Hepatocyte (in vitro differentiated cells): ENCODE data around the gene CLEC16A. TPM values are rescaled to one million over a fixed set of nuclear protein-coding genes. Genes with fewer than 3 reads are reported as not detected.

ENCODE experiments used
- DNase-seq: peaks from one replicate; pipeline ENCODE4 v3.0.0-alpha.2; 2016; ENCODE audit warnings: low spot score
- H2AFZ ChIP-seq: fragments of 200-600 bp; sonication (generic); 2 replicates; pipeline ENCODE4 v1.6.0; 2016; ENCODE audit warnings: antibody characterized with exemption, mild to moderate bottlenecking
- H3K27ac ChIP-seq: fragments of 200-600 bp; sonication (generic); 2 replicates; pipeline ENCODE4 v1.5.1; 2016; ENCODE audit warnings: mild to moderate bottlenecking
- H3K27me3 ChIP-seq: fragments of 200-600 bp; sonication (generic); 2 replicates; pipeline ENCODE4 v1.6.1; 2016
- H3K36me3 ChIP-seq: fragments of 200-600 bp; sonication (generic); replicated peaks from 2 replicates; pipeline ENCODE4 v1.5.1; 2016; ENCODE audit warnings: low read depth; ENCODE audit not compliant: insufficient read depth
- H3K4me1 ChIP-seq: fragments of 200-600 bp; sonication (generic); 2 replicates; pipeline ENCODE4 v1.5.1; 2016; ENCODE audit warnings: mild to moderate bottlenecking, moderate library complexity; ENCODE audit not compliant: insufficient read depth
- H3K4me2 ChIP-seq: fragments of 200-600 bp; sonication (generic); 2 replicates; pipeline ENCODE4 v1.6.0; 2016
- H3K4me3 ChIP-seq: fragments of 200-600 bp; sonication (generic); 2 replicates; pipeline ENCODE4 v1.5.1; 2016; ENCODE audit warnings: mild to moderate bottlenecking
- H3K79me2 ChIP-seq: fragments of 200-600 bp; sonication (generic); 2 replicates; pipeline ENCODE4 v1.6.0; 2017; ENCODE audit warnings: mild to moderate bottlenecking
- H3K9me2 ChIP-seq: fragments of 200-600 bp; sonication (generic); replicated peaks from 2 replicates; pipeline ENCODE4 v1.6.0; 2017; ENCODE audit warnings: mild to moderate bottlenecking; ENCODE audit not compliant: insufficient read depth
- H3K9me3 ChIP-seq: fragments of 200-600 bp; sonication (generic); 2 replicates; pipeline ENCODE4 v1.5.1; 2016; ENCODE audit warnings: low read depth, mild to moderate bottlenecking
- H4K20me1 ChIP-seq: fragments of 200-600 bp; sonication (generic); 2 replicates; pipeline ENCODE4 v1.6.0; 2016; ENCODE audit warnings: mild to moderate bottlenecking; ENCODE audit not compliant: insufficient read depth, poor library complexity, severe bottlenecking
- EZH2 ChIP-seq: fragments of 200-600 bp; sonication (generic); IDR thresholded peaks from 2 replicates; pipeline ENCODE4 v1.6.1; 2016; ENCODE audit warnings: antibody characterized with exemption, mild to moderate bottlenecking, borderline replicate concordance
- EZH2phosphoT487 ChIP-seq: fragments of 200-600 bp; sonication (generic); IDR thresholded peaks from one replicate; pipeline ENCODE4 v1.6.1; 2018; ENCODE audit warnings: antibody characterized with exemption, mild to moderate bottlenecking, low read depth, moderate library complexity; ENCODE audit not compliant: unreplicated experiment, severe bottlenecking
- WGBS: methylation state at CpG from one replicate; pipeline ENCODE4 v1.1.6; 2016; ENCODE audit warnings: low lambda C conversion rate; ENCODE audit errors: missing lambda C conversion rate; 5-methylcytosine and 5-hydroxymethylcytosine counted together
- polyA plus RNA-seq: library from polyadenylated mRNA; unstranded; fragments of >200 nt; fragmentation: Nextera tagmentation; extraction: Ambion mirVana; gene quantifications from 2 replicates; pipeline ENCODE4 v1.2.1, GENCODE V29; 2016
- total RNA-seq: library from RNA; depleted of rRNA; stranded (reverse); fragments of >200 nt; gene quantifications from 2 replicates; pipeline ENCODE4 v1.2.3, GENCODE V29; 2014
- TF ChIP-seq, protein P1 (sequence below): fragments of 200-600 bp; sonication (generic); IDR thresholded peaks from 2 replicates; pipeline ENCODE4 v1.5.1; 2016; ENCODE audit warnings: antibody characterized with exemption, mild to moderate bottlenecking; ENCODE audit not compliant: poor library complexity

CLEC16A gene
- total and polyA plus RNA-seq, 2 experiments from 2014 or later = 22.3 to 22.6 TPM

DNA sequence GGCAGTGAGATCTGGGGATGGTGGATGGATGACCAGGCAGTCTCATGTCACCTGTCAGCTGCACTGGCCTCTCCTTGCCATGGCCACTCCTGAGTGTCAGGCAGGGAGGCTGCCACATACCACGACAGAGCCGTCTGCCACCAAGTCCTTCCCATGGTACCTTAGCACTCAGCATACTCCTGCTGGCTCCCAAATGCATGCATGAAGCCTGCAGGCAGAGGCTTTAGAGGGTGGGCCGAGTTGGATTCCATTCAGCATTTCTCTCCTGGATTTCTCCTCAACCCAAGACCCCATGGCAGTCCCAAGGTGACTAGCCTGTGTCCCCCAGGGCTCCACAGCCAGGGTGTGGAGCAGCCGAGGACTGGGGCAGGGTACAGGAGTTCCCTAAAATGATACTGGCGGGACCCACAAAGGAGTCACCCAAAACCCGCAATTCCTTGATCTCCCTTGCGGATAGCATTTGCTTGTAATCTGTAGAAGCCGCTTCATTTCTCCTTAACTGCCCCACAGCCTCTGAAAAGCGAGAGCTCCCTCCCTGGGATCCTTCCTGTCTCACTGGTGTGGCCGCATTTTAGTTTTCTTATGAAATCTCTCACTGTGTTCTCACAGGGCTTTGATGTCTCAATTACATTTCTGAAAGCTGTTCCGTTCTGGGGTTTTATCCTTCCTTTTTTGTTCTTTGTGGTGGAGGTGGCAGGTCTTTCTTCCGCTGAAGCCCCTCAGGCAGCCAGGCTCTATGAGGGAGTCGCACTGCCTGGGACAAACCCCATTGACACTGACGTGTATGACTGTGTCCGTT lies 170.2 kb downstream of the CLEC16A start:
- no peaks in the 10 kb centered on the region for H3K79me2 ChIP-seq
- no peak overlapping the region for H3K4me3 ChIP-seq
- H3K4me1 ChIP-seq = peaks cover 4% of the 10 kb centered on the region
- H3K27me3 ChIP-seq = no peaks in the 10 kb centered on the region
- no peaks in the 10 kb centered on the region for H3K9me3 ChIP-seq
- WGBS = 90% methylated on average over 15 of the region's 15 CpGs
- H4K20me1 ChIP-seq = no peaks in the 10 kb centered on the region
- no peak overlapping the region for H3K27ac ChIP-seq
- H3K36me3 ChIP-seq = no peaks in the 10 kb centered on the region
- no peaks in the 10 kb centered on the region for H3K9me2 ChIP-seq
- H2AFZ ChIP-seq = no peak overlapping the region
- DNase-seq = no peak
- TF ChIP-seq, protein P1, sequence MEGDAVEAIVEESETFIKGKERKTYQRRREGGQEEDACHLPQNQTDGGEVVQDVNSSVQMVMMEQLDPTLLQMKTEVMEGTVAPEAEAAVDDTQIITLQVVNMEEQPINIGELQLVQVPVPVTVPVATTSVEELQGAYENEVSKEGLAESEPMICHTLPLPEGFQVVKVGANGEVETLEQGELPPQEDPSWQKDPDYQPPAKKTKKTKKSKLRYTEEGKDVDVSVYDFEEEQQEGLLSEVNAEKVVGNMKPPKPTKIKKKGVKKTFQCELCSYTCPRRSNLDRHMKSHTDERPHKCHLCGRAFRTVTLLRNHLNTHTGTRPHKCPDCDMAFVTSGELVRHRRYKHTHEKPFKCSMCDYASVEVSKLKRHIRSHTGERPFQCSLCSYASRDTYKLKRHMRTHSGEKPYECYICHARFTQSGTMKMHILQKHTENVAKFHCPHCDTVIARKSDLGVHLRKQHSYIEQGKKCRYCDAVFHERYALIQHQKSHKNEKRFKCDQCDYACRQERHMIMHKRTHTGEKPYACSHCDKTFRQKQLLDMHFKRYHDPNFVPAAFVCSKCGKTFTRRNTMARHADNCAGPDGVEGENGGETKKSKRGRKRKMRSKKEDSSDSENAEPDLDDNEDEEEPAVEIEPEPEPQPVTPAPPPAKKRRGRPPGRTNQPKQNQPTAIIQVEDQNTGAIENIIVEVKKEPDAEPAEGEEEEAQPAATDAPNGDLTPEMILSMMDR = no peak
- no peak for TF ChIP-seq EZH2
- no peak for TF ChIP-seq EZH2phosphoT487
- H3K4me2 ChIP-seq = no peak overlapping the region

DNA sequence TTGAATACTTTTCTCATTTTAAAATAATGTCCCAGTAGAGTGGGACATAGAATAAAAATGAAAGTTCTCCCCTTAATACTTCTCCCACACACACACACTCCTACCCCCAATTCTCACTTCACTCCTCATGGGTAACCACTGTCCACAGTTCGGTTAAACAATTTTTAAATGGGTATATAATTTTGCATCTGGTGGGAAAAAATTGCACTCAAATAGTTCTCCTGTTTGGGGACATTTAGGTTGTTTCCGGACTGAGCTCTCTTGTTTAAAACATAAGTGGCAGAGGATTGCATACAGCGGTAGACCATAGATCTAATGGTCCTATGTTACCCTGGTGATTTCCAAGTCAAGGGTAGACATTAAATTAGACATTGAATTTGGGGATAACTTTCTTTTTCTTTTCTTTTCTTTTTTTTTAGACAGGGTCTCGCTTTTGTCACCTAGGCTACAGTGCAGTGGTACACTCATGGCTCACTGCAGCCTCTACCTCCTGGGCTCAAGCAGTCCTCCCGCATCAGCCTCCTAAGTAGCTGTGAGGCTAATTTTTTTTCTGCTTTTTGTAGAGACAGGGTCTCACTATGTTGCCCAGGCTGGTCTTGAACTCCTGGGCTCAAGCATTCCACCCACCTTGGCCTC lies 173.3 kb downstream of the CLEC16A start:
- no peak for DNase-seq
- Histone ChIP-seq H3K36me3 (no peaks in the 10 kb centered on the region), H2AFZ (no peak overlapping the region), H3K4me2 (no peak overlapping the region), H3K9me2 (no peaks in the 10 kb centered on the region), H4K20me1 (no peaks in the 10 kb centered on the region), H3K4me3 (no peak overlapping the region), H3K9me3 (no peaks in the 10 kb centered on the region), H3K79me2 (no peaks in the 10 kb centered on the region), H3K4me1 (peaks cover 8% of the 10 kb centered on the region), H3K27ac (no peak overlapping the region), H3K27me3 (no peaks in the 10 kb centered on the region)
- TF ChIP-seq EZH2phosphoT487 (no peak), EZH2 (no peak)
- TF ChIP-seq, protein P1 = no peak
- 76% methylated on average over 5 of the region's 5 CpGs for WGBS

DNA sequence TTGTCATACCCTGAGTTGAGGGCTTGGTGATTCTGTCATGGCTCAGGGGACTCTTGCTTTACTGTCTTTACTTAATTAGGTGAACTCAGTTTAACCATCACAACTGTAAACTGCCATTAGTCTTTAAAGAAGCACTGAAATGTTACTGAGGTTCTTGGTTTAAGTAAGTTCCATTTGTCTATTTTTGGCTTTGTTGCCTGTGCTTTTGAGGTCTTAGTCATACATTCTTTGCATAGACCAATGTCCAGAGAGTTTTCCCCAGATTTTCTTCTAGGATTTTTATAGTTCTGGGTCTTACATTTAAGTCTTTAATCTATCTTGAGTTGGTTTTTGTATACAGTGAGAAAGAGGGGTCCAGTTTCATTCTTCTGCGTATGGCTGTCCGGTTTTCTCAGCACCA lies 174.1 kb downstream of the CLEC16A start:
- no peaks in the 10 kb centered on the region for H3K79me2 ChIP-seq
- H3K9me3 ChIP-seq = no peaks in the 10 kb centered on the region
- DNase-seq = no peak
- no peak overlapping the region for H3K4me2 ChIP-seq
- no peaks in the 10 kb centered on the region for H3K27me3 ChIP-seq
- peaks cover 8% of the 10 kb centered on the region for H3K4me1 ChIP-seq
- no peaks in the 10 kb centered on the region for H3K9me2 ChIP-seq
- no peak overlapping the region for H3K4me3 ChIP-seq
- TF ChIP-seq, protein P1 = no peak
- no peak for TF ChIP-seq EZH2
- TF ChIP-seq EZH2phosphoT487 = no peak
- H4K20me1 ChIP-seq = no peaks in the 10 kb centered on the region
- no peak overlapping the region for H2AFZ ChIP-seq
- 23% methylated on average over 2 of the region's 2 CpGs for WGBS
- no peaks in the 10 kb centered on the region for H3K36me3 ChIP-seq
- no peak overlapping the region for H3K27ac ChIP-seq
